Activated T-cell treated with anti-CD3 and anti-CD28 coated beads, Interleukin-2, amount 50 U/mL, for 48 hours (primary cell): ENCODE measurements around the gene UGCG.
"Not testable (repeated sequence)": the region's sequence is repeated elsewhere in the genome, so short reads cannot be mapped to it uniquely, and the experiment has no call there.

Source experiments
- DNase-seq, 2 experiments: peaks; one replicate each; pipeline ENCODE4 v3.0.0-alpha.2; 2020

UGCG gene

GRCh38 chr9:111957856-111958631 lies 61.4 kb downstream of the UGCG start:
- peak; percentile 37 to 44 for DNase-seq

GRCh38 chr9:111959468-111960359 lies 63.1 kb downstream of the UGCG start:
- no peak for DNase-seq

- not testable (repeated sequence) for DNase-seq
These were observed 63.9 kb downstream of the UGCG start for GRCh38 chr9:111960485-111960884.

GRCh38 chr9:111961009-111961408 lies 64.4 kb downstream of the UGCG start:
- no peak for DNase-seq

- no peak for DNase-seq
These were observed 65.0 kb downstream of the UGCG start for GRCh38 chr9:111961575-111961974.

GRCh38 chr9:111962021-111962420 lies 65.4 kb downstream of the UGCG start:
- DNase-seq, result no peak

- no peak for DNase-seq
These were observed 67.4 kb downstream of the UGCG start for GRCh38 chr9:111963995-111964394.

- no peak for DNase-seq
These were observed 69.0 kb downstream of the UGCG start for GRCh38 chr9:111965566-111966019.

- DNase-seq, result no peak
These were observed 69.6 kb downstream of the UGCG start for GRCh38 chr9:111966124-111966723.

GRCh38 chr9:111966861-111967291 lies 70.3 kb downstream of the UGCG start:
- DNase-seq, result no peak

GRCh38 chr9:111967621-111968020 lies 71.0 kb downstream of the UGCG start:
- DNase-seq, result no peak

GRCh38 chr9:111969061-111969460 lies 72.4 kb downstream of the UGCG start:
- DNase-seq, result no peak

- DNase-seq, result no peak
These were observed 73.0 kb downstream of the UGCG start for GRCh38 chr9:111969622-111970021.

GRCh38 chr9:111970827-111971226 lies 74.2 kb downstream of the UGCG start:
- DNase-seq, result no peak

- no peak for DNase-seq
These were observed 77.6 kb downstream of the UGCG start for GRCh38 chr9:111974092-111974681.

- DNase-seq, result no peak
These were observed 79.1 kb downstream of the UGCG start for GRCh38 chr9:111975709-111976108.

- DNase-seq, result no peak
These were observed 82.0 kb downstream of the UGCG start for GRCh38 chr9:111978616-111979015.

- DNase-seq, result no peak
These were observed 82.9 kb downstream of the UGCG start for GRCh38 chr9:111979561-111979960.

GRCh38 chr9:111980398-111980797 lies 83.8 kb downstream of the UGCG start:
- DNase-seq, result no peak

GRCh38 chr9:111983484-111983908 lies 86.9 kb downstream of the UGCG start:
- no peak for DNase-seq

- no peak for DNase-seq
These were observed 87.6 kb downstream of the UGCG start for GRCh38 chr9:111984086-111984802.
